ENCODE measurements around the gene TFDP1. TPM values are rescaled to one million over a fixed set of nuclear protein-coding genes. Genes with fewer than 3 reads are reported as not detected.

The TFDP1 gene
- polyA plus RNA-seq, 1 of the 3 experiments (the other 2 are of a cell fraction): 76.7 TPM

- TF ChIP-seq MXI1 (IDR thresholded peaks at IDR 0.05; ENCODE audit: low read depth, low read length) (no peak), RFX5 (IDR thresholded peaks at IDR 0.05; ENCODE audit: low read length) (no peak), ELF1 (IDR thresholded peaks at IDR 0.05) (no peak), PBX3 (IDR thresholded peaks at IDR 0.05) (no peak), RCOR1 (IDR thresholded peaks at IDR 0.05; ENCODE audit: low read length) (no peak), NRF1 (IDR thresholded peaks at IDR 0.05; ENCODE audit: low read depth, low read length) (no peak), IRF3 (IDR thresholded peaks at IDR 0.05; ENCODE audit: low read depth, low read length) (no peak)
- DNase-seq: no peak
- Histone ChIP-seq H3K27me3 (ENCODE audit: insufficient read depth) (no peaks in the 10 kb centered on the region), H3K9me3 (no peaks in the 10 kb centered on the region), H3K4me2 (no peak overlapping the region), H3K4me3 (ENCODE audit: low read depth in 2 of 2, low read length in 1 of 2) (no peak overlapping the region), H3F3A (replicated peaks; ENCODE audit: insufficient read depth) (no peaks in the 10 kb centered on the region), H3K4me1 (ENCODE audit: control insufficient read depth in 1 of 2, insufficient read depth in 2 of 2, low read depth in 1 of 2, low read length in 1 of 2) (peaks cover 0 to 4% of the 10 kb centered on the region in 2 experiments; a peak in 2 of 4 replicates), H3K9me2 (no peaks in the 10 kb centered on the region), H3K27ac (ENCODE audit: low read depth in 2 of 2, low read length in 1 of 2) (no peak overlapping the region), H3K36me3 (replicated peaks in 1 of 2; ENCODE audit: control insufficient read depth in 1 of 2, insufficient read depth in 2 of 2, low read length in 1 of 2) (peaks cover 12 to 30% of the 10 kb centered on the region in 2 experiments), H3K79me2 (ENCODE audit: insufficient read depth) (no peaks in the 10 kb centered on the region), H2AFZ (ENCODE audit: low read depth) (no peak overlapping the region), H4K20me1 (ENCODE audit: insufficient read depth) (no peaks in the 10 kb centered on the region), H3K9ac (no peak overlapping the region)
- WGBS (ENCODE audit: low lambda C conversion rate): 96% methylated on average over 4 of the region's 4 CpGs
- ChIA-PET POLR2A (no interaction called here), CTCF (interaction anchor here (1.3 to 1.6 kb wide), 2 partner anchors 14 to 97 kb away, joined by 4 to 7 read pairs; no protein-coding TSS in a partner anchor)
Observed at GRCh38 chr13:113555141-113555540, 29.4 kb upstream of the TFDP1 start.

GRCh38 chr13:113557013-113557412, 27.5 kb upstream of the TFDP1 start:
- CTCF ChIA-PET: interaction anchor here (1.2 to 2.2 kb wide), 2 partner anchors 53 to 99 kb away, joined by 3 to 14 read pairs; no protein-coding TSS in a partner anchor
- Histone ChIP-seq H4K20me1 (ENCODE audit: insufficient read depth) (no peaks in the 10 kb centered on the region), H3F3A (replicated peaks; ENCODE audit: insufficient read depth) (no peaks in the 10 kb centered on the region), H3K4me1 (ENCODE audit: control insufficient read depth in 1 of 2, insufficient read depth in 2 of 2, low read depth in 1 of 2, low read length in 1 of 2) (peaks cover 0 to 3% of the 10 kb centered on the region in 2 experiments; a peak in 1 of 4 replicates), H3K9ac (no peak overlapping the region), H3K4me3 (ENCODE audit: low read depth in 2 of 2, low read length in 1 of 2) (no peak overlapping the region), H3K27ac (ENCODE audit: low read depth in 2 of 2, low read length in 1 of 2) (no peak overlapping the region), H3K79me2 (ENCODE audit: insufficient read depth) (no peaks in the 10 kb centered on the region), H3K4me2 (no peak overlapping the region), H3K36me3 (replicated peaks in 1 of 2; ENCODE audit: control insufficient read depth in 1 of 2, insufficient read depth in 2 of 2, low read length in 1 of 2) (peaks cover 0 to 11% of the 10 kb centered on the region in 2 experiments), H3K9me3 (no peaks in the 10 kb centered on the region), H3K9me2 (no peaks in the 10 kb centered on the region), H3K27me3 (ENCODE audit: insufficient read depth) (no peaks in the 10 kb centered on the region), H2AFZ (ENCODE audit: low read depth) (no peak overlapping the region)
- TF ChIP-seq GATA2 (CRISPR knock-in tag; IDR thresholded peaks at IDR 0.05) (no peak), IRF3 (IDR thresholded peaks at IDR 0.05; ENCODE audit: low read depth, low read length) (no peak), CTCF (IDR thresholded peaks at IDR 0.05) (no peak), YY1 (IDR thresholded peaks at IDR 0.05; ENCODE audit: low read depth) (no peak), TEAD4 (IDR thresholded peaks at IDR 0.05; ENCODE audit: borderline replicate concordance, insufficient read depth) (no peak), USF2 (IDR thresholded peaks at IDR 0.05; ENCODE audit: borderline replicate concordance, low read depth, low read length) (no peak), RXRA (IDR thresholded peaks at IDR 0.05; ENCODE audit: borderline replicate concordance, low read depth) (no peak)
- no peak for DNase-seq
- POLR2A ChIA-PET: no interaction called here
- 93% methylated on average over 5 of the region's 5 CpGs for WGBS (ENCODE audit: low lambda C conversion rate)

All from SK-N-SH (cell line).